Smooth muscle cell of trachea (primary cell): Measurements from ENCODE around the gene ESM1. TPM values are rescaled to one million over a fixed set of nuclear protein-coding genes. Genes with fewer than 3 reads are reported as not detected.

ENCODE experiments used
- total RNA-seq: library from RNA; depleted of rRNA; stranded (reverse); fragments of >200 nt; gene quantifications from 2 replicates; pipeline ENCODE4 v1.2.1, GENCODE V29; 2014

ESM1 gene, protein sequence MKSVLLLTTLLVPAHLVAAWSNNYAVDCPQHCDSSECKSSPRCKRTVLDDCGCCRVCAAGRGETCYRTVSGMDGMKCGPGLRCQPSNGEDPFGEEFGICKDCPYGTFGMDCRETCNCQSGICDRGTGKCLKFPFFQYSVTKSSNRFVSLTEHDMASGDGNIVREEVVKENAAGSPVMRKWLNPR
- 3.3 and 8.0 TPM in 2 replicates for total RNA-seq

DNA sequence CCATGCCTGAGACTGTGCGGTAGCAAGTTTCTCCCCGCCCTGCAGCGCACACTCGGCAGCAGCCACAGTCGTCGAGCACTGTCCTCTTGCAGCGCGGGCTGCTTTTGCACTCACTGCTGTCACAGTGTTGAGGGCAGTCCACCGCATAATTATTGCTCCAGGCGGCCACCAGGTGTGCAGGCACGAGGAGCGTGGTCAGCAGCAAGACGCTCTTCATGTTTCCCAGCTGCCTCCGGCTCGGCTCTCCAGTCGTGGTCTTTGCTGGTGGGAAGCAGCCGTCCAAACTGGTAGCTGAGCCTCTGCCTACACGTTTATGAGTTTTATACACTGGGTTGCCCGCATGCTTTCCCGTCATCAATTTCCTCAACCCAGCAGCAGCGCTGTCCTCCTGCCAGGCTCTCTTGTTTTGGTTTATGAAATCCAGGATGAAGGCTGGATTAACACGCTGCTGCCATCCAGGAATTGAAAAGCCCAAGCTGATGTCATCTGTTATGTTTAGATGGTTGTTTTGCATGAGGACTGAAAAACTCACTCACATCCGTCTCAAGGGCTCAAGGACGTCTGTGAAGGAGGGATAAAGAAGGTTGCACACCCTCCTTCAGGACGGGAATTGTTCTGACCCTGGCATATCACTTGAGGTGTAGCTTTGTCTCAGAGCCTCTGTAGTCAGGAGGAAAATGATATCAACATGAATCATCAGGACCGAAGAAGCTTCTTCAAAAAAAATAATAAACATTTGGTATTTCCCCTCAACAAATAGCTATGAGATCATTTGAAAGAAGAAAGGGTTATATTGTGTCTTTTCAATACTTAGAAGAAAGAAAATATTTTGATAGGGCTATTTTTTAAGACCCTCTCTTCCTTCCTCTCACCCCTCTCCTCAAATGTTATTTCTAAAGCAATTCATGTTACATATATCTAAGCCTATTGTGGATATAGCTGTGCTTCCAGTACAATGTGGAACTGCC is at the start of gene ESM1:
Gene ESM1 (minus strand): TSS at position 293 of the 968 bp plus-strand sequence. CDS start 76 bp downstream, at position 217.

Other genes starting within 250 kb of the ESM1 start
- not detected in 2 replicates for gene GZMK, start 38.7 kb upstream of the ESM1 start, total RNA-seq
- not detected in 2 replicates for gene GZMA, start 117.1 kb upstream of the ESM1 start, total RNA-seq
- gene GPX8, start 174.6 kb upstream of the ESM1 start, total RNA-seq: 124 and 134 TPM in 2 replicates
- gene CDC20B, start 187.6 kb upstream of the ESM1 start, total RNA-seq: under 0.01 TPM in 1 of 2 replicates, not detected in the other
- gene MCIDAS, start 241.7 kb upstream of the ESM1 start, total RNA-seq: not detected in 2 replicates
- gene CCNO, start 248.0 kb upstream of the ESM1 start, total RNA-seq: 0.17 TPM in 1 of 2 replicates, not detected in the other